HG03196 (cell line): Measurements from ENCODE around the gene LRG1.

Experiments used
- ATAC-seq: cut with Tn5 transposase; IDR thresholded peaks from one replicate; pipeline ENCODE4 v1.9.1; 2021; ENCODE audit not compliant: unreplicated experiment

LRG1 gene, protein sequence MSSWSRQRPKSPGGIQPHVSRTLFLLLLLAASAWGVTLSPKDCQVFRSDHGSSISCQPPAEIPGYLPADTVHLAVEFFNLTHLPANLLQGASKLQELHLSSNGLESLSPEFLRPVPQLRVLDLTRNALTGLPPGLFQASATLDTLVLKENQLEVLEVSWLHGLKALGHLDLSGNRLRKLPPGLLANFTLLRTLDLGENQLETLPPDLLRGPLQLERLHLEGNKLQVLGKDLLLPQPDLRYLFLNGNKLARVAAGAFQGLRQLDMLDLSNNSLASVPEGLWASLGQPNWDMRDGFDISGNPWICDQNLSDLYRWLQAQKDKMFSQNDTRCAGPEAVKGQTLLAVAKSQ

DNA sequence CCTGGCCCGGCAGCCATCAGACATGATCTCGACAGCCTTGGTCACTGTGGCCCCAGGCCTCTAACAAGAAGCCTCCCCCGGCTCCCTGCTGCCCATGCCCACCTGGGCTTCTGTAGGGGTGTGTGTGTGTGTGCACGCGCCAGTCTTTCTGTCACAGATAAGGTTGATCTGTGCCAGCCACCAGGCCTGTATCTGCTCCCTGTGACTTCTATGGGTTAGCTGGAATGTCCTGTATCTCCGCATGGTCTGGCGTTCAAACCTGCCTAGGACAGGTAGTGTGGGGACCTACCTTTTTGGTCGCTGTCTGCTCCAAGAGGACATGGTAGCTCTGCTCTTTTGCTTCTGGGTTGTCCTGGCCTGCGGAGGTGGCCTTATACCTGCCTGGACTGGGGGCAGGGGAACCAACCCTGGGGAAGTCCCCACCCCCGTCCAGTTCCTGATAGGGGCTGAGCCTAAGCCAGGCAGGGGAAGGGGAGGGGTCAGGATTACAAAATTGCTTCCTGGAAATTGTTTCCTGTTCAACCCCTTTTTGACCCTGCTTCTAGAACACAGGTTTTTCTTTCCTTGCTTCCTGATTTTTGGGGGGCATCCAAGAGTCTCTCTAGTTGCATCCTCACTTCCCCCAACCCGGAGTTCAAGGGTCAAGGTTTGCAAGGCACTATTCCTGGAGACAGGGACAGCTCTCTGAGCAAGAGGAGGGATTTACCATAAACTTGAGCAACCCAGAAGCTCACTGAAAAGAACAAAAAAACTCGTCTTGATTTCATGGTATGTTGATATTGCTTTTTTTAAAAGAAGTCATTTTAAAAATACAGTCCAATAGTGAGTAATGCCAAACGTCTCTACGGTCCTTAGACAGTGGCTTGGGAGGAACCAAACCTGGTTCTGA, at the start of gene LRG1:
TSS of gene LRG1 (minus strand) at position 344 of the 889 bp plus-strand sequence. CDS start at position 321, 23 bp downstream.
- no peak for ATAC-seq

DNA sequence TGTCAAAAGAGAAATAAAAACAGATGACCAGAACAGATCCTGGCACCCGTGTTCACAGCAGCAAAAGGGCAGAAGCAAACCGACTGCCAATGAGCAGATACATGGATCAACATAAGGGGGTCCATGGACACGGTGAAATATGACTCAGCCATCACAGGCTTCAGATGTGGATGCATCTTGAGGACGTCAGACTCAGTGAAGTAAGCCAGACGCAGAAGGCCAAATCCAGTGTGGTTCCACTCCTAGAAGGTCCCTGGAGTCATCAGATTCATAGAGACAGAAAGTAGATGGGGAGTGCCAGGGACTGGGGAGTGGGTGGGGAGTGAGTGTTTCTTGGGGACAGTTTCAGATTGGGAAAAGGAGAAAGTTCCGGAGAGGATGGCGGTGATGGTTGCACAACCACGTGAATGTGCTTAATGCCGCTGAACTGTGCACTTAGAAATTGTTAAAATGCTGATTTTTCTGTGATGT, 48.5 kb upstream of the LRG1 start:
- no peak for ATAC-seq

- ATAC-seq: no peak
These were observed 47.7 kb upstream of the LRG1 start for GRCh38 chr19:4587527-4587926.

DNA sequence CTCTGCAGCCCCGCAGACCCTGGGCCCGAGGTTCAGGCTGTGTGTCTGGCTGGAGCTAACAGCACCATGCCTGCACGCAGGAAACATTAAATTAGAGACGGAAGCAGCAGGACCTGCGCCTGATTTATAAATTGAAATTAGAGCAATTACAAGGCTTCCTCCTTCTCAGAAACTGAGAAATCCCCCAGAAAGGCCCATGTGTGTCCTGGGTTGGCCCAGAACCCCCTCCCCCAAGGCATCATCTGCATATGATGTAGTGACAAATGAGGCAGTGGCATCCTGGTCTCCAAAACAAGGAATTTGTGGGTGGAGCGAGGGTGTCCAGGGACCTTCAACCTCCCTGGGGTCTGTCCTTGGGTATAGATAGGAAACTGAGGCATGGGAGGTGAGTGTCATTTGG, 46.9 kb upstream of the LRG1 start:
- ATAC-seq: no peak

DNA sequence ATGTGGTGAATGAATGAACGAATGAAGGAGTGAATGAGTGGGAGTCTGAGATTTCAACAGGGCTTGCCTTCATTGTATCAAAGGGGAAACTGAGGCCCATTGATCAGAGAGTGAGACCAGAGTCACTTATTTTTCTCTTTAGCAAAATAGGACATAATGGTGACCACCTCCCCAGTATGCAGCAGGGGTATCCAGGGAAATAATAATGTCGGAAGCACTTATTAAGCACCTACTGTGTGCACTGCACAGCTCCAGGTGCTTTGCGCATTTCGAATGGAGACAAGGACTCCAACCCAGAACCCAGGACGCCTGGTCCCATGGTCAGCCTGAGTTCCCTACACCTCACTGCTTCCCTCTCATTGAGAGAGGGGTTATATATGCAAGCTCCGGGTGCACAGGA, 46.4 kb upstream of the LRG1 start:
- ATAC-seq: no peak

GRCh38 chr19:4585556-4585955, 45.7 kb upstream of the LRG1 start:
- ATAC-seq: no peak

DNA sequence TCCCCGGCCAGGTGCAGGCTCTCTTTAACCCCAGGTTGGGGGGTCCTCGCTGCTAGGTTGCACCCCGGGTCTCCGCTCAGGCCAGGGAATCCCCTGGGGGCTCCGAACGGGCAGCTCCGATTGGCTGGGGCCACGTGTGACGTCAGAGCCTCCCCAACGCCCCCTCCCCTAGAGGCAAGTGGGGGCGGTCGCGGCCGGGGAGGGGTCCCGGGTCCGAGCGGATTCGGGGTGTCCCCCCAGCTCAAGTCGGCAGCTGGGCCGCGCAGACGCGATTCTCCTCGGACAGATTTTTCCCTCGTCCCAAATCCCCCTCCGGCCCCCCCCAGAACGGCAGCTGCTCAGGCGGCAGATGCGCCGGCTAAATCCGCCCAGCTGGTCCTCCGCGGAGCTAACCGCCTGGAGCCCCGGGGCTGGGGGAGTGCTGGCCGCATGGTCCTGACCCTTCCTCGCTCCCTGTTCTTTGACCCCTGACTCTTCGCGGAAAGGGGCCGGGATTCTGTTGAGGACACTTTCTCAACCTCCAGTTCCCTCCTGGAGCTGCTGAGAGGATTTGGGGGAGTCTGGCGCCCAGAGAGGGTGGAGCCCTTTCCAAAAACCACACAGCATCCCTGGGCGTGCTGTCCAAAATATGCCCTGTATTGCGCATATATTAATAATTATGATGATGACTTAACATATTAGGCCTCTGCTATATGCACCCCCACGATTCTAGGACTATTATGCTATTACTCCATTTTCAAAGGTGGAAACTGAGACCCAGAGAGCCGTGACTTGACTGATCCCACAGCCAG, 45.0 kb upstream of the LRG1 start:
- ATAC-seq: no peak

- no peak for ATAC-seq
These were observed 44.3 kb upstream of the LRG1 start for GRCh38 chr19:4583961-4584669.

DNA sequence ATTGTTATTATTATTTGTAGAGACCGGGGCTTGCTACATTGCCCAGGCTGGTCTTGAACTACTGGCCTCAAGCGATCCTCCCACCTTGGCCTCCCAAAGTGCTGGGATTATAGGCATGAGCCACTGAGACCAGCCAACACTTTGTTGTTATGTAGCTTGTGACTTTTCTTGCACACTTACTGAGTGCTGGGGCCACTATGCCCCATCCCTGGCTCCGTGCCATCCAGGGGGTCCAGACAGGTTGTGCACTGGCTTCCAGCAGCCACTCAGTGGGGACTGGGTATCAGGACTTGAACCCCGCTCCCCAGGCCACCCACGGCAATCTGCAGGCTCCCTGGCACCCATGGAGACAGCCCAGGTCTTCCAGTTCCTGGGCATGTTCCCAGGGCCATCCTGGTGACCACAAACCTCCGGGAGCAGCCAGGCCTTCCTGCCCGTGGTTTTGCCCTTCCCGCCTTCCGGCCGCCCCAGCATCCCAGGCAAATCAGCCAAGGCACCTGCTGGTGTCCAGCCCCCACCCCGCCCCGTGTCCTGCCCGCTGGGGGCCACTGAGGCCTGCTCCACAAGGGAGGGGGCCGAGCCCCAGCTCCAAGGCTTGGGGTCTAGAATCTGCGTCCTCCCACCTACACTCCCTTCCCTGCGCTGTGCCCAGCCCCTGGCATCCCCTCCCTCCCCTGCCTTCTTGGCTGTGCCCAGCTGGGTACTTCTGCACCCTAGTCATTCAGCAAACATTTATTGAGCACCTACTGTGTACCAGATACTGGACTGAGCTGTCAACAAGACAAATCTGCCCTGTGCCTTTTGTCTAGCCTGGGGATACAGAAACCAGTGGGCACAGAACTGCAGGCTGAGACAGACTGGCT, 43.4 kb upstream of the LRG1 start:
- ATAC-seq: no peak

DNA sequence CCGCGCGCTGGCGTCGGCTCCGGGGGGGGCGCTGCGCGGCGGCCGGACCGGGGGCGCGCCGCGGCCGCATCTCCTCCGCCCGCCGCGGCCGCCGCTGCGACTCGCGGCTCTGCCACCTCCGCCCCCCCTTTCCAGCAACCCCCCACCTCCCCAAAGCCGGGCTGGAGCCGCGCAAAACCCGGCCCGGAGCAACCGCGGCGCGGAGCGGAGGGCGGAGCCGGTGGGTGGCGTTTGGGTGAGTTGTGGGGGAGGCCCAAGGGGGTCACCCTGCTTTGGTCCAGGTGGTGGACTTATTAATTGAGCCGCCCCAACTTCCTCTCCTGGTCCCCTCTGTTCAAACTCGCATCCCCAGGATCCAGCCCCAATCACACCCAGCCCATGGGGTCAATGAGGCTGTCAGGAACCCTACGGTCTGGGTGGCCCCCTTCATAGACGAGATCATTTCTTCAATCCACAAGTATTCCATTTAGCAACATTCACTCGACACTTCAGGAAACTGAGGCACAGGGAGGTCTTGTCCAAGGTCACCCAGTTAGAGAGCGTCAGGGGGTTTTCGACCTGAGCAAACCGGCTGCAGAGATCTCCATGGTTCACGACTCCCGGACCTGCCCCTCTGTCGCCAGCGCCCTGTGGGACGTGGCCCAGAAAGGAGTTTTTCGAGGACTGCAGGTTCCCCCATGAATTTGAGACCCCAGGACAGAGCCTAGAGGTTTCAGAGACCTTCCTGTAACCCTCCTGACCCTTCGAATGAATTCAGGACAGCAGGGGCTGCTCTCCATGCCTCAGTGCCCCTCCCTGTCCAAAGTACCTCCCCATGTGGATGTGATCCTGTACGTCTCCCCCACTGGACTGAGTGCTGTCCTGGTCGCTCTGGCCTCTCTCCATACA, 42.1 kb upstream of the LRG1 start:
- no peak for ATAC-seq

- no peak for ATAC-seq
These were observed 41.3 kb upstream of the LRG1 start for GRCh38 chr19:4580961-4581665.

GRCh38 chr19:4580021-4580901, 40.4 kb upstream of the LRG1 start:
- no peak for ATAC-seq

GRCh38 chr19:4579389-4579788, 39.6 kb upstream of the LRG1 start:
- no peak for ATAC-seq

DNA sequence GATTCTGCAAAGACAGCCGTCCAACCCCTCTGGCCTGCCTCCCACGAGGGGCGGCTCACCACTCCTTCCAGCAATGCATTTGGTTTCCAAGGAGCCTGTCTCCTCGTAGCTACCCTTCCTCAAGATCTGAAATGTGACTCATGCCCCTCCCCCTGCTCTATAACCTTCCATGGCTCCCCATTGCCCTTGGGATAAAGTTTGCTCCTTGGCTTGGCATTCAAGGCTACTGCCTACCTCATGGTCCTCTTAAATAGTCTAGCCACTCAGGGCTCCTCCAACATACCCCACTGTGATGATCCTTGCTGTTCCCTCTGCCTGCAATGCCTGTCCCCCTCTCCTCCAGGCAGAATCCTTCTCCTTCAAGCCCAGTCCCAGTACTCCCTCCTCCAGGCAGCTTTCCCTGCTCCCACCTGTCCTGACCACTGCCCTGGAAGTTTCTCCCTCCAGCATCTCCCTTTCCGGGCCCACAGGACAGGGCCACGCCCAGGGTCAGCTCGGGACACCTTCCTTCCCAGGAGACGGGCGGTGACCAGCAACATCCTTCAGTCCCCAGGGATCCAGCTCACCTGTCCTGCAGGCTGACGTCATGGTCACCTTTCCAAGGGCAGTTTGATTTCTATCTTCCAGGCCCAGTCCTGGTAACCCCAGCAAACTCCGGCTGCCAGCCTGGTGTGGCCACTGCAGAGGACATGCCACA, 38.9 kb upstream of the LRG1 start:
- no peak for ATAC-seq

DNA sequence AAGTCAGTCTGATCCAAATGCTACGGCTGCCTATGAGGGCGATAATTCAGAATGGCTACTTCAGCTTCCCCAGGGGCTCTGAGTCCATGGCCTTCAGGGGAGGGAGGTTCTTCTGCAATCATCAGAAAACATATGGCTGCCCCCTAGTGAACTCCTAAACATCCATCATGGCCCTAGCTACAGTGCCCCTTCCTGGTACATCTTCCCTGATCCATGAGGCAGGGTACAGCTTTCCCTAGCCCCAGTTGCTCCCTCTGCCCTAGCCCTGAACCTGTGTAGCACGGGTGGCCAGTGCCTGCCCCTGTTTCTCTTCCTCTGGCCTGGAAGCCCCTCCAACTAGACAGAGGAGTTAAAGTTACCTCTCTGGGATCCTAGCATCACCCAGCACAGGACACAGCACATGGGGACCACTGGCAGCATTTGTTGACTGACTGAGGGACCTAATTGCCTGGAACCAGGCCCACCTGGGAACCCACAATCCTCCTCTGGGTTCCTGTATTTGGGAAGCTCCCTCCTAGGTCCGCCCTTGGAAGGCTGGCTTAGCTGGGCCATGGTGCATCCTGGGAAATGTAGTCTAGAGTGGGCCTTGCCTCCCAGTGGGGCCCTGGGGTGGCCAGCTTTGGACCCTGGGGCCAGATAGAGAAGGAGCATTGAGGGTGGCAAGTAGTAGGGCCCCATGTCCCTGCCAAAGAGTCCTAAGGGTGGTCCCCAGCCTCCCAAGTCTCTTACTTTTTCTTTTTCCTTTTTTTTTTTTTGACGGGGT, 37.4 kb upstream of the LRG1 start:
- no peak for ATAC-seq
